ENCODE measurements around the gene ALLC. TPM values are rescaled to one million over a fixed set of nuclear protein-coding genes. Genes with fewer than 3 reads are reported as not detected.

The ALLC gene
- total and polyA plus RNA-seq, 2 donors (not counting 1 experiment from before 2014, with no cell fraction given) = not detected

GRCh38 chr2:3672861-3673678 is 15.1 kb downstream of the ALLC start:
- H3K4me1 ChIP-seq (ENCODE audit: control insufficient read depth in 2 of 2, insufficient read depth in 2 of 2, low read length in 2 of 2) = no peaks in the 10 kb centered on the region
- no peak for ATAC-seq (ENCODE audit: low read depth)

More at GRCh38 chr2:3672861-3673678, 15.1 kb downstream of the ALLC start:
- CTCF ChIA-PET = no interaction called here
- peaks cover 9% of the 10 kb centered on the region for H3K27me3 Mint-ChIP-seq
- no peaks in the 10 kb centered on the region for H4K20me1 ChIP-seq (ENCODE audit: control insufficient read depth, insufficient read depth, low read length, poor library complexity, severe bottlenecking)
- no peak overlapping the region for H3K4me3 Mint-ChIP-seq
- POLR2A ChIA-PET = no interaction called here
- no peak overlapping the region for H2AFZ ChIP-seq (ENCODE audit: insufficient read depth, low read depth, low read length, poor library complexity, severe bottlenecking)
- no peaks in the 10 kb centered on the region for H3K79me2 ChIP-seq (ENCODE audit: control insufficient read depth, insufficient read depth, low read length)
- no peaks in the 10 kb centered on the region for H3K9me3 ChIP-seq (ENCODE audit: control extremely low read depth in 1 of 3, control insufficient read depth in 2 of 3, insufficient read depth in 1 of 3, low read length in 2 of 3)
- no peak for DNase-seq
- no peaks in the 10 kb centered on the region for H3K9me3 Mint-ChIP-seq (ENCODE audit: insufficient read depth)
- no peak overlapping the region for H3K9ac ChIP-seq (ENCODE audit: low read length)
- no peak overlapping the region for H3K27ac Mint-ChIP-seq
- no peaks in the 10 kb centered on the region for H3K36me3 ChIP-seq (replicated peaks in 1 of 2; ENCODE audit: control extremely low read depth in 1 of 2, control insufficient read depth in 1 of 2, extremely low read depth in 1 of 2, insufficient read depth in 2 of 2, low read length in 1 of 2)
- intact Hi-C loops (cut with micrococcal nuclease) = no loop called here
- TF ChIP-seq EZH2 (IDR thresholded peaks at IDR 0.05; ENCODE audit: borderline replicate concordance, insufficient read depth, low read depth, low read length, poor library complexity, severe bottlenecking) = no peak
- TF ChIP-seq, protein P1, sequence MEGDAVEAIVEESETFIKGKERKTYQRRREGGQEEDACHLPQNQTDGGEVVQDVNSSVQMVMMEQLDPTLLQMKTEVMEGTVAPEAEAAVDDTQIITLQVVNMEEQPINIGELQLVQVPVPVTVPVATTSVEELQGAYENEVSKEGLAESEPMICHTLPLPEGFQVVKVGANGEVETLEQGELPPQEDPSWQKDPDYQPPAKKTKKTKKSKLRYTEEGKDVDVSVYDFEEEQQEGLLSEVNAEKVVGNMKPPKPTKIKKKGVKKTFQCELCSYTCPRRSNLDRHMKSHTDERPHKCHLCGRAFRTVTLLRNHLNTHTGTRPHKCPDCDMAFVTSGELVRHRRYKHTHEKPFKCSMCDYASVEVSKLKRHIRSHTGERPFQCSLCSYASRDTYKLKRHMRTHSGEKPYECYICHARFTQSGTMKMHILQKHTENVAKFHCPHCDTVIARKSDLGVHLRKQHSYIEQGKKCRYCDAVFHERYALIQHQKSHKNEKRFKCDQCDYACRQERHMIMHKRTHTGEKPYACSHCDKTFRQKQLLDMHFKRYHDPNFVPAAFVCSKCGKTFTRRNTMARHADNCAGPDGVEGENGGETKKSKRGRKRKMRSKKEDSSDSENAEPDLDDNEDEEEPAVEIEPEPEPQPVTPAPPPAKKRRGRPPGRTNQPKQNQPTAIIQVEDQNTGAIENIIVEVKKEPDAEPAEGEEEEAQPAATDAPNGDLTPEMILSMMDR (IDR thresholded peaks at IDR 0.05) = no peak
- H3K27me3 ChIP-seq (replicated peaks in 1 of 4; ENCODE audit: control extremely low read depth in 1 of 4, control insufficient read depth in 3 of 4, insufficient read depth in 4 of 4, low read length in 3 of 4) = no peaks in the 10 kb centered on the region
- WGBS (ENCODE audit: insufficient coverage) = 89% methylated on average over 7 of the region's 9 CpGs
- H3K27ac ChIP-seq (ENCODE audit: low read length in 2 of 2) = no peak overlapping the region
- H3K4me1 Mint-ChIP-seq = no peaks in the 10 kb centered on the region
- no peak overlapping the region for H3K4me2 ChIP-seq (replicated peaks; ENCODE audit: low read depth, low read length, poor library complexity, severe bottlenecking)
- no peak overlapping the region for H3K4me3 ChIP-seq (ENCODE audit: control extremely low read depth in 1 of 5, extremely low read depth in 1 of 5, insufficient read depth in 1 of 5, low read depth in 2 of 5, low read length in 4 of 5)
